ENCODE results near the gene DPYD.

The DPYD gene

DNA sequence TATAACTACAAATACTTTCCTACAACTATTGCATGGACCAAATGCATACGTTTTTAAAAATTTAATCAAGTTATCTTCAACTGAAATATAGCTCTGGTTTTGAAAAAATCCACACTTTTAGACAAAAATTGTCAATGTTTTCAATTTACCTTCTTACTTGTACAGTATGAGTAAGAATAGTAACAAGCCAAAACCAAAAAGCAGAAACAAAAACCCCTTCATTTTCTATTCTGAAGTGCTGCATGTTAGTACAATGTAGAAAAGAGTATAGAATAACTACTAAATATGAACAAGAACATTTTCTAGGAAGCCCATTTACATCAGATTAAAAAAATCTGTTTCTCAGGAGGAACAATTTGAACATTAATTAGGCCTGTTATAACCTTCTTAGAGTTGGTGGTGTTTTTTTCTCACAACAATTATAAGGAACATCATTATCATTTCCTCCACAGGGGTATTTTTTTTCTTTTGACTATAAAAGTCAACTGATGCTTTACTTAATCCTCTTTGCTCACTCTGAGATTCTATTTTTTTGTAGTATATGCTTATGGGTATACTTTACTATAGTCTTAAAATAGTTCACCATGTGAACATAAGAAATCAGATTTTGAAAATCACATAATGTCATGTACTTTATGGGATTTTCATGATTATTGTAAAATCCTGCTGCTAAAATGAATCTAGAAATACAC lies 723.9 kb downstream of the DPYD start:
- POLR2A ChIA-PET (ENCODE audit: low non-redundant PET), result no interaction called here
- no peak overlapping the region for H3K27ac ChIP-seq
- TF ChIP-seq, protein P1, sequence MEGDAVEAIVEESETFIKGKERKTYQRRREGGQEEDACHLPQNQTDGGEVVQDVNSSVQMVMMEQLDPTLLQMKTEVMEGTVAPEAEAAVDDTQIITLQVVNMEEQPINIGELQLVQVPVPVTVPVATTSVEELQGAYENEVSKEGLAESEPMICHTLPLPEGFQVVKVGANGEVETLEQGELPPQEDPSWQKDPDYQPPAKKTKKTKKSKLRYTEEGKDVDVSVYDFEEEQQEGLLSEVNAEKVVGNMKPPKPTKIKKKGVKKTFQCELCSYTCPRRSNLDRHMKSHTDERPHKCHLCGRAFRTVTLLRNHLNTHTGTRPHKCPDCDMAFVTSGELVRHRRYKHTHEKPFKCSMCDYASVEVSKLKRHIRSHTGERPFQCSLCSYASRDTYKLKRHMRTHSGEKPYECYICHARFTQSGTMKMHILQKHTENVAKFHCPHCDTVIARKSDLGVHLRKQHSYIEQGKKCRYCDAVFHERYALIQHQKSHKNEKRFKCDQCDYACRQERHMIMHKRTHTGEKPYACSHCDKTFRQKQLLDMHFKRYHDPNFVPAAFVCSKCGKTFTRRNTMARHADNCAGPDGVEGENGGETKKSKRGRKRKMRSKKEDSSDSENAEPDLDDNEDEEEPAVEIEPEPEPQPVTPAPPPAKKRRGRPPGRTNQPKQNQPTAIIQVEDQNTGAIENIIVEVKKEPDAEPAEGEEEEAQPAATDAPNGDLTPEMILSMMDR (conservative IDR thresholded peaks at IDR 0.05; ENCODE audit: low read depth), result no peak
- no peak for DNase-seq (ENCODE audit: low spot score)
- CTCF ChIA-PET, result interaction anchor here (0.6 kb wide), 1 partner anchor 15 kb away, joined by 3 read pairs; no protein-coding TSS in a partner anchor

DNA sequence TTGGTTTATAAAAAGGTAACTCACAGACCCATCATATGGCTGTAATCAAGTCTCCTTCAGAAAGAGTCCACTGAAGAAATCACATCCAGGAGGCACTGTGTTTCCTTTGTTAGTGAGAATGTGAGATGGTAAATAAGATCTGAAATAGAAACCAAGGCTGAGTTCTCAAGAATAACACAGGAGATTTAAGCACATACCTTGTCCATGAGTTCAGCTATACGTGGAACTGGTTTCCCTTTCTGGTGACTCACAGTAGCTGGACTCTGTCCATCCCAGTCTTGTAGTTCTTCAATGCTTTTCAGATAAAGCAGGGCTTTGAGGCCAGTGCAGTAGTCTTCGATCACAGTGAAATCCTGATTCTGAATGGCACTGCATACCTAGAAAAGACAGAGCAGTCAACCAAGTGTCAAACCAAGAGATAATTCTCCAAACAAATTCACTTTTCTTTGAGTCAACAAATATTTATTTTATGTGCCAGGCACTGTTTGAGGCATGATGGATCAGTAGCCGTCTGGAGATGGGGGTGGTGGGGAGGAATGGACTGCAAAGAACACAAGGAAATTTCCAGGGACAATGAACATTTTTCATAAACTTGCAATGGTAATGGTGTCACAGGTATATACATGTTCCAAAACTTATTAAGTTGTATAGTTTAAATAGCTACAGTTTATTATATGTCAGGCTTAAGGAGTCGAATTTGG lies 727.8 kb downstream of the DPYD start:
- peak; percentile 77 for DNase-seq (ENCODE audit: low spot score)
- TF ChIP-seq, protein P1 (conservative IDR thresholded peaks at IDR 0.05; ENCODE audit: low read depth), result no peak
- ChIA-PET CTCF (interaction anchor here (0.6 kb wide), 1 partner anchor 858 kb away, joined by 4 read pairs; no protein-coding TSS in a partner anchor), POLR2A (ENCODE audit: low non-redundant PET) (no interaction called here)
- H3K27ac ChIP-seq, result no peak overlapping the region

DNA sequence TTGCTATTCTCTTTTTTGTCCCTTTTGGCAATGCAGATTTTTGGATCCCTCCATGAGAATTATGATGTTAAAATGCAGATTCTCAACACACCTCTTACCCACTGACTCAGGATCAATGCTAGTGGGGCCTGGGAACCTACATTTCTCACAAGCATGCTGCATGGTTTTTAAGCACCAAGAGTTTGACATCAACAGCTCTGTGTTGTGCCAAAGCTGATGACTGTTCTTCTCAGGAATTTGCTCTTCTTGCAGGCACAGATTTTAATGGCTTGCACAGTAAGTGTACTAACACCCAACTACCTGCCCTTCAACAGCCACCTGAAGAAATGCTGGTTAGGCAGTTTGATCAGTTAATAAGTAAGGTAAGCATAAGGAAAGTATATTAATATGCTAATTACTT lies 730.5 kb downstream of the DPYD start:
- H3K27ac ChIP-seq, result no peak overlapping the region
- POLR2A ChIA-PET (ENCODE audit: low non-redundant PET), result no interaction called here
- TF ChIP-seq, protein P1 (conservative IDR thresholded peaks at IDR 0.05; ENCODE audit: low read depth), result no peak
- CTCF ChIA-PET, result interaction anchor here (1.0 kb wide), 1 partner anchor 16 kb away, joined by 3 read pairs; no protein-coding TSS in a partner anchor
- DNase-seq (ENCODE audit: low spot score), result peak; percentile 3

DNA sequence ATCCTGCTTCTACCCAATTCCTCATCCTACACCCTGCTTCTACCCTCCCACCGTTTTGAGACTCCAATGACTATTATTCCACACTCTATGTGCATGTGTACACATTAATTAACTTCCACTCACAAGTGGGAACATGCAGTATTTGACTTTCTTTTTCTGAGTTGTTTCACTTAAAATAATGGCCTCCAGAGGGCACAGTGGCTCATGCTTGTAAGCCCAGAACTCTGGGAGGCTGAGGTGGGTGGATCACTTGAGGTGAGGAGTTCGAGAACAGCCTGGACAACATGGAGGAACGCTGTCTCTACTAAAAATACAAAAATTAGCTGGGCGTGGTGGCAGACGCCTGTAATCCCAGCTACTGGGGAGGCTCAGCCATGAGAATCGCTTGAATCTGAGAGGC lies 734.5 kb downstream of the DPYD start:
- no peak overlapping the region for H3K27ac ChIP-seq
- POLR2A ChIA-PET (ENCODE audit: low non-redundant PET), result no interaction called here
- TF ChIP-seq, protein P1 (conservative IDR thresholded peaks at IDR 0.05; ENCODE audit: low read depth), result 0 out of 2 replicates have a peak, but pooled peaks have one; percentile 8
- CTCF ChIA-PET, result no interaction called here
- no peak for DNase-seq (ENCODE audit: low spot score)

DNA sequence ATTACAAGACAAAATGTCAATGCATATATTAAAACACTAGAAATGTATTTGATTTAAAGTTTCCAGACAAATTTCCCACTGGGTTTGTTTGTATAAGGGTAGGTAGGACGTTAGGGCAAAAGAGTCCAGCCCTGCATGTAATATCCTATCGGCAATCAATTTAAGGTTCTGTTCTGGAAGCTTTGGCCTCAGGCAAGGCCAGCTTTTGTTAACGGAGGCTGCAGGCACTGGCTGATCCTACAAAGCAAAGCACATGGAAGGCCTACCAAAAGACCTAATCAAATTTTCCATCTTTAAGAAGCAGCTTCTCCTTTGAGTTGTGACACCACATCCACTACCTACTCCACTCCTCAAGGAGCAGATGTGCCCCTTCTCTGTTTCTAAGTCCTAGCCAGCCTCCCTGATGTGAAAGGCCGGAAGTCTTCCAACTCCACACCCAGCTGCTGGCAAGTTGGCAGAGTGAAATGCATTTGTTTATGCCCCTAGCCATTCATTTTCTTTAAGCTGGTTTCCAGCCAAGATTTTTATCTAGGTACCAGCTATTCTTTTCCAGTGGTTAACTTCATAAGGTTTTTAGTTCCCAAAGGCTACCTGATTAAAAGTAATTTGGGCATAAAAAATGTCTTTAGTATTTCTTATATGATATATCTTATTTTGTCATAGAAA lies 746.7 kb downstream of the DPYD start:
- ChIA-PET POLR2A (ENCODE audit: low non-redundant PET) (no interaction called here), CTCF (interaction anchor here (0.7 kb wide), 2 partner anchors 16 to 1103 kb away, joined by 3 read pairs; no protein-coding TSS in a partner anchor)
- TF ChIP-seq, protein P1 (conservative IDR thresholded peaks at IDR 0.05; ENCODE audit: low read depth), result no peak
- no peak for DNase-seq (ENCODE audit: low spot score)
- H3K27ac ChIP-seq, result no peak overlapping the region

DNA sequence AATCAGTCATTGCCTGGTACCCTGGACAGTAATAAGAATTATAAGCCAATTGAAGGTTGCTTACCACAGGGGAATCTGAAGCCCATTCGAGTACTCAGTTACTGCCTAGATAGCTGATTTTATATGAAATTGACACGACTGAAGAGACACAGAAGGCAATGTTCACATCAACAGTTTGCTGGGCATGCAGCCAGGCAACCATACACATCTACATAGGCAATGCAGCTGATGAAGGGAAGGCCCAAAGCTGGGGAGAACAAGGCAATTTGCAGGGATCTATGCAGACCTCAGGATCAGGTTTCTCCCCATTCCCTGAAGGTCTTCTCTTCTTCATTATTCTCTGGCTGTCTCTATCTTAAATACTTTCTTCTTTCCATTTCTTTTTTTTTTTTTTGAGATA lies 750.5 kb downstream of the DPYD start:
- TF ChIP-seq, protein P1 (conservative IDR thresholded peaks at IDR 0.05; ENCODE audit: low read depth), result no peak
- CTCF ChIA-PET, result no interaction called here
- no peak overlapping the region for H3K27ac ChIP-seq
- no peak for DNase-seq (ENCODE audit: low spot score)
- POLR2A ChIA-PET (ENCODE audit: low non-redundant PET), result no interaction called here
